Putamen (tissue), 1 donor: ENCODE data around the gene KCNA1.

Experiments
- DNase-seq: peaks from one replicate; pipeline ENCODE4 v3.0.0-alpha.2; 2016; ENCODE audit warnings: low spot score

Gene KCNA1

GRCh38 chr12:4960547-4960946 lies 50.8 kb downstream of the KCNA1 start:
- no peak for DNase-seq

GRCh38 chr12:4961311-4961710 lies 51.6 kb downstream of the KCNA1 start:
- no peak for DNase-seq

- peak; percentile 47 for DNase-seq
Observed at GRCh38 chr12:4962539-4963486, 53.1 kb downstream of the KCNA1 start.
